Spinal cord (tissue), 10 donors: ENCODE measurements around the gene ACACA. TPM values are rescaled to one million over a fixed set of nuclear protein-coding genes. Genes with fewer than 3 reads are reported as not detected.
"Not testable (repeated sequence)": the region's sequence is repeated elsewhere in the genome, so short reads cannot be mapped to it uniquely, and the experiment has no call there.

Source experiments
- DNase-seq, 6 donors: peaks; one replicate each; pipeline versions ENCODE4 v3.0.0 to v3.0.0-alpha.2; 2013 to 2015; ENCODE audit warnings: low spot score in 6 of 6, low read depth in 4 of 6
- H3K27ac ChIP-seq: one replicate; pipeline ENCODE4 v1.5.1; 2013; ENCODE audit warnings: low read depth, low read length, control low read depth
- H3K27me3 ChIP-seq: one replicate; pipeline ENCODE4 v1.6.1; 2013; ENCODE audit warnings: low read length; ENCODE audit not compliant: control insufficient read depth, insufficient read depth
- H3K36me3 ChIP-seq: one replicate; pipeline ENCODE4 v1.6.1; 2013; ENCODE audit warnings: low read length; ENCODE audit not compliant: control insufficient read depth, insufficient read depth
- H3K4me1 ChIP-seq: one replicate; pipeline ENCODE4 v1.6.1; 2013; ENCODE audit warnings: low read length; ENCODE audit not compliant: control insufficient read depth, insufficient read depth
- H3K4me3 ChIP-seq: one replicate; pipeline ENCODE4 v1.5.1; 2013; ENCODE audit warnings: low read depth, low read length, control low read depth
- H3K9me3 ChIP-seq: one replicate; pipeline ENCODE4 v1.6.1; 2013; ENCODE audit warnings: low read length; ENCODE audit not compliant: control insufficient read depth, insufficient read depth
- WGBS: methylation state at CpG from one replicate; pipeline ENCODE4 v1.1.5; 2013; ENCODE audit warnings: missing lambda C conversion rate; ENCODE audit not compliant: insufficient coverage; 5-methylcytosine and 5-hydroxymethylcytosine counted together
- polyA plus RNA-seq, 2 donors: library from polyadenylated mRNA; unstranded; fragments of 120-200 nt; gene quantifications; one replicate each; pipeline ENCODE4 v1.2.1, GENCODE V29; 2013; ENCODE audit not compliant: insufficient read length in 2 of 2
- total RNA-seq, 2 donors: library from RNA; depleted of rRNA in 1 of 2; stranded (reverse); fragments of 120-200 nt in 1 of 2; fragments of >200 nt in 1 of 2; gene quantifications; one replicate each; pipeline versions ENCODE4 v1.2.3 to v1.2.4, GENCODE V29; 2013 to 2014
- donor health status: healthy.

ACACA gene
- total and polyA plus RNA-seq, 4 donors, result 62.3 to 94.4 (median 80.5) TPM

DNA sequence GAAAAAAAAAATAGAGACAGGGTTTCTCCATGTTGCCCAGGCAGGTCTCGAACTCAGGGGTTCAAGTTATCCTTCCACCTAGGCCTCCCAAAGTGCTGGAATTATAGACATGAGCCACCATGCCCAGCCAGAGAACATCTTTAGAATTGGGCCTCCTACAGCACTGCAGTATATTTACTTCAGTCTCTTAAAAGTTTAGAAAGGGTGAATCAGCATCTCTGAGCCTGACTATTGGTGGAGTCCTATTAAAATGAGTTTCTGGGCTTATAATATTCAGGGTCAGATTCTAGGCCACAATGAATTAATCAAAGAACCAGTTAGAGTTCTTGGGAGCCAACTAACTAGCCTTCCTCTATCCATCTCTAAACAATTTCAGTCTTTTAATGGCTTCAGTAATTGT is 22.8 kb upstream of the ACACA start:
- Histone ChIP-seq H3K36me3 (peaks cover 29% of the 10 kb centered on the region), H3K9me3 (no peaks in the 10 kb centered on the region), H3K4me3 (no peak overlapping the region), H3K27me3 (no peaks in the 10 kb centered on the region), H3K27ac (no peak overlapping the region), H3K4me1 (no peaks in the 10 kb centered on the region)
- no CpG with 5 or more reads among the region's 1 CpG for WGBS
- no peak for DNase-seq

DNA sequence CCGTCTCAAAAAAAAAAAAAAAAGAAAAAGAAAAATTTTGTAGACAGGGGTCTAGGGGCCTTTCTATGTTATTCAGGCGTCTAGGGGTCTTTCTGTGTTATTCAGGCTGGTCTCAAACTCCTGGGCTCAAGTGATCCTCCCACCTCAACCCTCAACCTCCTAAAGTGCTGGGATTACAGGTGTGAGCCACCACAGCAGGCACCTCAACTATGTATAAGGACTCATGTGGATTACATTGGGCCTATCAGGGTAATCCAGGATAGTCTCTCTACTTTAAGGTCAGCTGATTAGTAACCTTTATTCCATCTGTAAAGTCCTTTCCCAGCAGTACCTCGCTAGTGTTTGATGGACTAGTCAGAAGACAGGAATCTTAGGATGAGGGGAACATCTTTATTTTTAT is 22.4 kb upstream of the ACACA start:
- Histone ChIP-seq H3K4me3 (no peak overlapping the region), H3K27me3 (no peaks in the 10 kb centered on the region), H3K9me3 (no peaks in the 10 kb centered on the region), H3K4me1 (no peaks in the 10 kb centered on the region), H3K36me3 (peaks cover 31% of the 10 kb centered on the region), H3K27ac (no peak overlapping the region)
- no peak for DNase-seq
- no CpG with 5 or more reads among the region's 3 CpGs for WGBS

DNA sequence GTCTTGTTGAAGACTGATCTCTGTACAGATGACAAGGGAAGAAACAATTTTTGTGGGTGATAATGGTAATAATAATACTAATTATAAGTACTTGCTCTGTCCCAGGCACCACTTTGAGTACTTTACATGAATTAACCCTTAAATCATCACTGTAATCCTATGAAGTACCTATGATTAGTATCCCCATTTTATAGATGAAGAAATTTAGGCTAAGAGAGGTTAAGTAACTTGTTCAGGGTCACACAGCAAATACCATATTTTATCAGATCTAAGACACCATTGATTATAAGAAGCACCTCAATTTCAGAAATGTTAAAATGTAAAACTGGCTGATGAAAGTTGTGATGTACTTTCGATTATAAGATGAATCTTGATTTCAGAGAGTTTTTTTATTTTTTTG is 18.6 kb upstream of the ACACA start:
- H3K36me3 ChIP-seq, result peaks cover 30% of the 10 kb centered on the region
- no peak overlapping the region for H3K27ac ChIP-seq
- WGBS, result no CpG with 5 or more reads among the region's 1 CpG
- H3K4me3 ChIP-seq, result no peak overlapping the region
- H3K9me3 ChIP-seq, result no peaks in the 10 kb centered on the region
- no peak for DNase-seq
- H3K27me3 ChIP-seq, result no peaks in the 10 kb centered on the region
- H3K4me1 ChIP-seq, result no peaks in the 10 kb centered on the region

DNA sequence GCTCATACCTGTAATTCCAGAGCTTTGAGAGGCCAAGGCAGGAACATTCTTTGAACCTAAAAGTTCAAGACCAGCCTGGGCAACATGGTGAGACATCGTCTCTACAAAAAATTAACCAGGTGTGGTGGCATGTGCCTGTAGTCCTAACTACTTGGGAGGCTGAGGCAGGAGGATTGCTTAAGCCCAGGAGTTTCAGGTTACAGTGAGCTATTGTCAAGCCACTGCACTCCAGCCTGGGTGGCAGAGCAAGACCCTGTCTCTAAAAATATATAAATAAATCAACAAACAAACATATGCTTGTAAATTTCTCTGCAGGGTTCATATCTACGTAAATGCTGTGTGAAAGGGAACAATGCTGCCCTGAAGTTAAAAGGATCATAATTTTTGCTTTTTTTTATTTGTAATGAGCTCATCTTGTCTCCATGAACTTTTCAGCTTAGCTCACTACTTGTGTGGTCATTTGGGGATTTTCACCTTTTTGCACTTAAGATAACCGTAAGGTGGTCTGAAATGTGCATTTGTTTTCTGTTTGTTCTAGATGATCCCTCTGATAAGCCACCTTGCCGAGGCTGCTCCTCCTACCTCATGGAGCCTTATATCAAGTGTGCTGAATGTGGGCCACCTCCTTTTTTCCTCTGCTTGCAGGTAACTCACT is 16.5 kb upstream of the ACACA start:
- WGBS, result 50% methylated on average over 2 of the region's 4 CpGs
- no peaks in the 10 kb centered on the region for H3K9me3 ChIP-seq
- no peaks in the 10 kb centered on the region for H3K4me1 ChIP-seq
- DNase-seq, result no peak
- H3K36me3 ChIP-seq, result peaks cover 39% of the 10 kb centered on the region
- no peak overlapping the region for H3K4me3 ChIP-seq
- no peak overlapping the region for H3K27ac ChIP-seq
- no peaks in the 10 kb centered on the region for H3K27me3 ChIP-seq

DNA sequence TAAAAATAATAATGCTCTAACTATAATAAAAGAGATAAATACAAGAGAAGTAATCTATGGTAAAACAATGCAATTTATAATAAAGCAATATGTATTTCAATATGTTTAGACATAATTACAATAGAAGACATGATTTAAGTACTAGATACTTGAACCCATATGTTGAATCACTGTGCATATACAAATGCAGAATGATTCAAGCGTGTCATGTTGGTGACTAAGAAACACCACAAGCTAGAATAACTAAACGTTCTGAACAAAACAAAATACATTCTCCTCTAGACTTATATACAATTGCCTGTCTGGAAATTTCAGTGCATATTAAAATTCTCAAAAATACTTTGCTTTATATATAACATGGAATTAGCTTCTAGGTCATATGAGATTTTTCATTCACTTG is 11.2 kb upstream of the ACACA start:
- WGBS, result 80% methylated on average over 1 of the region's 2 CpGs
- peaks cover 31% of the 10 kb centered on the region for H3K36me3 ChIP-seq
- no peak overlapping the region for H3K4me3 ChIP-seq
- no peaks in the 10 kb centered on the region for H3K4me1 ChIP-seq
- H3K9me3 ChIP-seq, result no peaks in the 10 kb centered on the region
- no peak overlapping the region for H3K27ac ChIP-seq
- H3K27me3 ChIP-seq, result no peaks in the 10 kb centered on the region
- DNase-seq, result no peak

DNA sequence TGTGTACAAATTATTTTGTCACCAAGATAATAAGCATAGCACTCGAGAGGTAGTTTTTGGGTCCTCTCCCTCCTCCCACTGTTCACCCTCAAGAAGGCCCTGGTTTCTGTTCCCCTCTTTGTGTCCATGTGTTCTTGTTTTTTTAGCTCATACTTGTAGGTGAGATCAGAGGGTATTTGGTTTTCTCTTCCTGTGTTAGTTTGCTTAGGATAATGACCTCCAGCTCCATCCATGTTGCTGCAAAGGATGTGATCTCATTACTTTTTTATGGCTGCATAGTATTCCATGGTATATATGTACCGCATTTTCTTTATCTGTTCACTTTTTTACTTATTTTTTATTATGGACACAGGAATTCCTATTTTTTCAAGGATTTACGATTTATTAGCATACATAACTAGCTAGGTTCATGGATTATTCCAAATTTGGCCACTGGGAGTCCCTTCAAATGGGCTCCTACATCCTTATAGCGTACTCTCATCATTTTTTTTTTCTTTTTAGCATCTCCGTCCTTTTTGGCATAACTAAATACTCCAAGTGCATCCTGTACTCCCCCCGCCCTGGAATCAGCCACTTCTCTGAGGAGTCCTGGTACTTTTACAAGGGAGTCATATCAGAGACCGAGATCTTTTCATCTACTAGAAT is 7.4 kb upstream of the ACACA start:
- Histone ChIP-seq H3K27me3 (no peaks in the 10 kb centered on the region), H3K36me3 (peaks cover 26% of the 10 kb centered on the region), H3K4me3 (no peak overlapping the region), H3K9me3 (no peaks in the 10 kb centered on the region), H3K27ac (no peak overlapping the region), H3K4me1 (no peaks in the 10 kb centered on the region)
- whole genome bisulfite sequencing, result 100% methylated on average over 1 of the region's 7 CpGs
- no peak for DNase-seq

DNA sequence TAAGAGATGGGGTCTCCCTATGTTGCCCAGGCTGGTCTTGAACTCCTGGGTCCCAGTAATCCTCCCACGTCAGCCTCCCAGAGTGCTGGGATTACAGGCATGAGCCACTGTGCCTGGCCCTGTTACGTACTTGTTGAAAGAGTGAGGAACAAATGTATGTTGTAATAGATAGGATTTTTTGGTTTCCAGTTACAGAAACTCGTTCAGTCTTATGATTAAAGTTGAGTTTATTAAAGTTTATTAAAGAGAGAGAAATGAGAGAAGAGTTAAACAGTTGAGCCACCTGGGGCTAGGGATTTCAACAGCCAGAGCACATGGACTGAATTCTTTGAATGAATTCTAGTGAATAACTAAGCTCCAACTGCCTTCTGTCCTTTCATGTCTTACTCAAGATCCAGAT is 3.7 kb upstream of the ACACA start:
- H3K4me1 ChIP-seq, result peaks cover 14% of the 10 kb centered on the region
- no peaks in the 10 kb centered on the region for H3K9me3 ChIP-seq
- H3K4me3 ChIP-seq, result no peak overlapping the region
- no peak overlapping the region for H3K27ac ChIP-seq
- DNase-seq, result no peak
- 100% methylated on average over 3 of the region's 3 CpGs for WGBS
- H3K27me3 ChIP-seq, result no peaks in the 10 kb centered on the region
- peaks cover 21% of the 10 kb centered on the region for H3K36me3 ChIP-seq

DNA sequence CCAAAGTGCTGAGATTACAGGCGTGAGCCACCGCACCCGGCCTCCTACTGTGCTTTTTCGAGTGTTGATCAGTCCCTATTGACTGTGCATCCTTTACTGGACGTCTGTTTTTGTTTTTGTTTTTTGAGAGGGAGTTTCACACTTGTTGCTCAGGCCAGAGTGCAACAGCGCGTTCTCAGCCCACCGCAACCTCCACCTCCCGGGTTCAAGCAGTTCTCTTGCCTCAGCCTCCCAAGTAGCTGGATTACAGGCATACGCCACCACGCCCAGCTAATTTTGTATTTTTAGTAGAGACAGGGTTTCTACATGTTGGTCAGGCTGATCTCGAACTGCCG is 1.5 kb upstream of the ACACA start:
- H3K36me3 ChIP-seq, result peaks cover 15% of the 10 kb centered on the region
- H3K4me1 ChIP-seq, result peaks cover 14% of the 10 kb centered on the region
- WGBS, result 95% methylated on average over 8 of the region's 13 CpGs
- not testable (repeated sequence) for H3K9me3 ChIP-seq, H3K27ac ChIP-seq, DNase-seq, H3K4me3 ChIP-seq, H3K27me3 ChIP-seq

DNA sequence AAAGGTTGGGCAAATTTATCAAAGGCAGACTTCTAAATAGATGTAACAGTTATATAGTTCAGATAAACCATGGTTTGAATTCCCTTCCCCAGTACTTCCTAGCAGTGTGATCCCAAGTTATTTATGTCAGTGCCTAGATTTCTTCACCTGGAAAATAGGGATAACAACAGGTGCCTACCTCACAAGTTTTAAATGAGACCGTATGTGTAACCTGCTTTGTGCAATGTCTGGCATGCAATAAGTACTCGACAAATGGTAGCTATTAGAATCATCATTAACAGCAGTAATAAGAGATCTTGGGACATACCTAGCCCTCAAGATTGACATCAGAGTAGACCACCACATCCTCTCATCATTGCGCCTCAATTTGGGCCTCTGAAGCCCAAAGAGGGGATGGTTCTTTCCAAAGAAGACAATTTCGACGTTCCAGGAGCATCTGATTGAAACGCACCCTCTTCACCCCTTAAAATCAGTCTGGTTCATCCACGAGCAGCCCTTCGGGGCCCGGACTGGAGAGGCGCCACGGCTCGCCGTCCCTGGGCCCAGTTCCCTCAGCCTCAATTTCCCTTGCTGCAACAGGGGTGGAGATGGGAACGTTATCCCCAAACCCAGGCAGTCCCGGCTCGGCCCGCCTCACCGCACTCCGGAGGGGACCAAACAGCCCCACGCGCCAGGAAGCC is 541 bp downstream of the ACACA start:
- 0% methylated on average over 18 of the region's 21 CpGs for WGBS
- peak overlapping the region; percentile 87 for H3K4me3 ChIP-seq
- H3K36me3 ChIP-seq, result peaks cover 5% of the 10 kb centered on the region
- H3K4me1 ChIP-seq, result peaks cover 14% of the 10 kb centered on the region
- no peaks in the 10 kb centered on the region for H3K9me3 ChIP-seq
- peak in 3 of 6 donors; percentile 0 to 33 (median 5) for DNase-seq
- H3K27ac ChIP-seq, result peak overlapping the region; percentile 89
- H3K27me3 ChIP-seq, result no peaks in the 10 kb centered on the region

DNA sequence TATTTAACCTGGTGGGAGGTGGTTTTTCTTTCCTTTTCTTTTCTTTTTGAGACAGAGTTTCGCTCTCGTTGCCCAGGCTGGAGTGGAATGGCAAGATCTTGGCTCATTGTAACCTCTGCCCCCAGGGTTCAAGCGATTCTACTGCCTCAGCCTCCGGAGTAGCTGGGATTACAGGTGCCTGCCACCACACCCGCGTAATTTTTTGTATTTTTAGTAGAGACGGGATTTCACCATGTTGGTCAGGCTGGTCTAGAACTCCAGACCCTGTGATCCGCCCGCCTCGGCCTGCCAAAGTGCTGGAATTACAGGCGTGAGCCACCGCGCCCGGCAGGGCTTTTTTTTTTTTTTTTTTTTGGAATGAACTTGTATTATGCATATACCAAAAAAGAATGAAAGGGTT is 1.1 kb downstream of the ACACA start:
- Histone ChIP-seq H3K4me1 (peaks cover 14% of the 10 kb centered on the region), H3K4me3 (peak overlapping the region; percentile 87)
- not testable (repeated sequence) for H3K27me3 ChIP-seq, H3K27ac ChIP-seq, DNase-seq, H3K9me3 ChIP-seq, H3K36me3 ChIP-seq
- WGBS, result no CpG with 5 or more reads among the region's 14 CpGs
